Right lobe of liver (tissue), 4 donors: ENCODE results near the gene FTO.

Experiments
- CTCF ChIP-seq, 4 donors: fragments of 200-600 bp in 3 of 4; fragments of 450-650 bp in 1 of 4; IDR thresholded peaks; one replicate each; pipeline versions ENCODE4 v1.5.1 to v1.8.0; 2016 to 2022; ENCODE audit warnings: antibody characterized with exemption in 4 of 4, mild to moderate bottlenecking in 2 of 4
- POLR2A ChIP-seq: fragments of 450-650 bp; IDR thresholded peaks from one replicate; pipeline ENCODE4 v1.6.1; 2017; ENCODE audit warnings: antibody characterized with exemption, mild to moderate bottlenecking
- donor health status: DM: no; HTN: no; CAD: no.
- donor health status: DM: no; HTN: no; CAD: no.
- donor health status: DM: no; HTN: yes; CAD: no.

GRCh38 chr16:54090602-54091001 lies 386.6 kb downstream of the FTO start:
- TF ChIP-seq CTCF (IDR thresholded peaks at IDR 0.05) (no peak), POLR2A (no peak)
